WERI-Rb-1 (cell line): ENCODE measurements around the gene DBH.

Experiments used
- DNase-seq: peaks from one replicate; pipeline ENCODE4 v3.0.0-alpha.2; 2020
- H3K27ac ChIP-seq: fragments of 250-450 bp; sonication (Bioruptor Pico); 2 replicates; pipeline ENCODE4 v1.5.1; 2020; ENCODE audit warnings: mild to moderate bottlenecking, moderate library complexity
- H3K27me3 ChIP-seq: fragments of 250-450 bp; sonication (Bioruptor Pico); 2 replicates; pipeline ENCODE4 v1.5.1; 2021; ENCODE audit warnings: mild to moderate bottlenecking, low read depth, moderate library complexity; ENCODE audit not compliant: insufficient read depth, severe bottlenecking
- H3K36me3 ChIP-seq: fragments of 250-450 bp; sonication (Bioruptor Pico); 2 replicates; pipeline ENCODE4 v1.5.1; 2020; ENCODE audit warnings: mild to moderate bottlenecking, moderate library complexity
- H3K4me3 ChIP-seq: 2 replicates; pipeline ENCODE4 v1.5.1; 2011; ENCODE audit warnings: low read depth, mild to moderate bottlenecking, control low read depth, low read length
- H3K9me3 ChIP-seq: fragments of 250-450 bp; sonication (Bioruptor Pico); 2 replicates; pipeline ENCODE4 v1.5.1; 2021; ENCODE audit warnings: mild to moderate bottlenecking, moderate library complexity; ENCODE audit not compliant: severe bottlenecking
- CTCF ChIP-seq: IDR thresholded peaks from 2 replicates; pipeline ENCODE4 v1.5.1; 2011; ENCODE audit warnings: low read depth, mild to moderate bottlenecking, control low read depth, inconsistent platforms, low read length

The DBH gene

GRCh38 chr9:133702798-133703590, 66.8 kb downstream of the DBH start:
- peak overlapping the region; percentile 73 for H3K4me3 ChIP-seq
- peaks cover 57% of the 10 kb centered on the region for H3K36me3 ChIP-seq
- TF ChIP-seq CTCF: no peak
- no peak for DNase-seq
- H3K27me3 ChIP-seq: no peaks in the 10 kb centered on the region
- no peaks in the 10 kb centered on the region for H3K9me3 ChIP-seq
- peak overlapping the region; percentile 80 for H3K27ac ChIP-seq

- H3K27me3 ChIP-seq: no peaks in the 10 kb centered on the region
- peak; percentile 68 for DNase-seq
- peak overlapping the region; percentile 80 for H3K27ac ChIP-seq
- H3K36me3 ChIP-seq: peaks cover 51% of the 10 kb centered on the region
- TF ChIP-seq CTCF: no peak
- H3K9me3 ChIP-seq: no peaks in the 10 kb centered on the region
- H3K4me3 ChIP-seq: peak overlapping the region; percentile 73
Measured at GRCh38 chr9:133703591-133704399, 67.6 kb downstream of the DBH start.

- no peak for TF ChIP-seq CTCF
- H3K36me3 ChIP-seq: peaks cover 41% of the 10 kb centered on the region
- H3K27me3 ChIP-seq: no peaks in the 10 kb centered on the region
- H3K9me3 ChIP-seq: no peaks in the 10 kb centered on the region
- H3K27ac ChIP-seq: peak overlapping the region; percentile 80
- peak; percentile 51 for DNase-seq
- H3K4me3 ChIP-seq: peak overlapping the region; percentile 73
Measured at GRCh38 chr9:133704711-133705181, 68.6 kb downstream of the DBH start.

- no peaks in the 10 kb centered on the region for H3K27me3 ChIP-seq
- no peak for TF ChIP-seq CTCF
Measured at GRCh38 chr9:133705576-133705975, 69.4 kb downstream of the DBH start.

GRCh38 chr9:133706307-133707050, 70.3 kb downstream of the DBH start:
- peaks cover 24% of the 10 kb centered on the region for H3K36me3 ChIP-seq
- DNase-seq: peak; percentile 77
- peak overlapping the region; percentile 88 for H3K27ac ChIP-seq
- H3K9me3 ChIP-seq: no peaks in the 10 kb centered on the region
- no peak for TF ChIP-seq CTCF
- no peaks in the 10 kb centered on the region for H3K27me3 ChIP-seq
- H3K4me3 ChIP-seq: peak overlapping the region; percentile 13; the same call in 1 of the 2 replicates

More at GRCh38 chr9:133705576-133705975, 69.4 kb downstream of the DBH start:
- no peaks in the 10 kb centered on the region for H3K9me3 ChIP-seq
- H3K4me3 ChIP-seq: peak overlapping the region; percentile 13; the same call in 1 of the 2 replicates
- H3K27ac ChIP-seq: peak overlapping the region; percentile 88
- peak; percentile 91 for DNase-seq
- peaks cover 33% of the 10 kb centered on the region for H3K36me3 ChIP-seq
